ENCODE results near the gene OR10A3.
A peak's percentile ranks its signal among the peaks of the same experiment; 100 is the strongest.

Gene OR10A3

DNA sequence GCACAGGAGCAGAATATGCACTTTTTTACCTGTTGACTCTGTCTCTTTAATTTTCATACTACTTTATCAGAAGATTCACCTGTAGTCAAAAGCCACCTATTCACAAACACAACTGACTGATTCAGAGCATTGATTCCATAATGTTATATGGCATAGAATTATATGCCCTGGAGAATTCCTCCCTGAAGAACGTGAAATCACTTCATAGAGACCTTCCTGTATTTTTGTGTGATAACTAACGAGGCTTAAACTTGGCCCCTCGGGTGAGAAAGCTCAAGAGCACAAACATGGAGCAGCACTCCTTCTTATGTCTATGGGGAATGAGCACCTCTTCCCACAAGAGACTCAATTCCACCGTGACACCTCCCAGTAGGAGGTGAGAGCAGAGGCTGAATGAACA is 10.3 kb downstream of the OR10A3 start, which contains the start of gene OR10A6:
OR10A6 (minus strand) TSS at position 101 of the 400 bp plus-strand sequence. CDS start 2,606 bp downstream, outside the sequence.
- DNase-seq, result no peak

DNA sequence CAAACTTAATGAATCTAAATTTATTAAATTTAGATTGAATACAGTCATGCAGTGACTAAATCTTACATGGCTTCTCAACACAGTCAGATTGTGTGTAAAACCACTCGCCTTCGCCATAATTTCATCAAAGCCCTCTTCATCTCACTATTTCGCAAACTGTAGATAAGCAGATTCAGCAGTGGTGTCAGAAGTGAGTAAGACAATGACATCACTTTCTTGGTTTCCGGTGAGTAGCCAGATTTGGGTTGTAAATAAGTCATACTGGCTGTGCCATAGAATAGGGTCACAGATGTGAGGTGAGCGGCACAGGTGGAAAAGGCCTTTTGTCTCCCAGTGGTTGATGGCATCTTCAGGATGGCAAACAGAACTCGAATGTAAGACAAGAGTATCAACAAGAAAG is 13.9 kb downstream of the OR10A3 start:
- DNase-seq, result no peak

DNA sequence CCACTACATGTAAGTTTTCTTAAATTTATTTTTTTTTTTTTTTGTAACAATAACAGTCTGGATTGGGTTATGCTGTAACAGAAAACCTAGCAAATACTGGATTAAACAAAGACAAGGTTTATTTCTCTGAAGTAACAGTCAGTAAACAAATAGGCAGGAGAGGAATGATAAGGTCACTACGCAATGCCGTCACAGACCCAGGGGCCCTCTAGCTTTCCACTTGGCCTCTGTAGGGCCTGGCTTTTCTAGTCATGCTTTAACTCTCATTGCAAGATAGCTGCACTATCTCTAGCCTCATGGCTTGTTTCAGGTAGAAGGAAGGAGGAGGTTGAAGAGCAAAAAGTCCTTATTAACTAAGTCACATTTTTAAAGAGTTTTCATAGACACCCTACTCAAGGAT is 17.0 kb downstream of the OR10A3 start:
- DNase-seq, result no peak

DNA sequence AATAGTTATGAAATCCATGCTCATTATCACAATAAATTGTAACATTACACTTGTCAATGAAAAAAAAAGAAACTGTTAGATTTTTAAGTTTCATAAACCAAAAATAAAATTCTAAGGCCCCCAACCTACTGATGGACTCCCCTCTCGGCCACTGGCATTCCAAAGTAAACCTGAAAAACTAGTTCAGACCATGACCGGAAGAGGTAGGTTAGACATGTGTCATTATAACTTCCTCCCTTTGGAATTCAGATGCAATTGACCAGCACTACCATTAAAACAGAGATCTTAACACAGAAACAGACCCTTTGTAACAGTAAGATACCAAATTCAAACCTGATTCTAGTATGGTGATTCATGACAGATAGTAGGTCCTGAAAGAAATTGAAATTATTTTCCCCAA is 23.4 kb downstream of the OR10A3 start:
- DNase-seq, result no peak

DNA sequence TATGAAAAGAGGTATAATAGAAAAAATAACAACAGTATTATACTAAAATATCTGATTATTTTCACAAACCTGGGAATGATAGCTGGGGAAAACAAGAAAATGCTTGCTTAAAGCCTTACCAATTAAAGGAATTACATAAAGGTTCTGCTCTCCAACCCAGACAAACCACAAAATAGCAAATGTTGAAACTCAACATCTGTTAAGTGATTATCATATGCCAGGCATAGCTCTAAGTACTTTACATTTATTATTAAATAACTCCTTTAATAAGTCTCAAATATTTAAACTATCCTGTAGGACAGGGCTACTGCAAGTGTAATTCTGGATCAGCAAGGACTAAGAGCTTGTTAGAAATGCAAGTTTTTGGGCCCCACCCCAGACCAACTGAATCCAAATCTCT is 30.5 kb downstream of the OR10A3 start:
- DNase-seq, result no peak

DNA sequence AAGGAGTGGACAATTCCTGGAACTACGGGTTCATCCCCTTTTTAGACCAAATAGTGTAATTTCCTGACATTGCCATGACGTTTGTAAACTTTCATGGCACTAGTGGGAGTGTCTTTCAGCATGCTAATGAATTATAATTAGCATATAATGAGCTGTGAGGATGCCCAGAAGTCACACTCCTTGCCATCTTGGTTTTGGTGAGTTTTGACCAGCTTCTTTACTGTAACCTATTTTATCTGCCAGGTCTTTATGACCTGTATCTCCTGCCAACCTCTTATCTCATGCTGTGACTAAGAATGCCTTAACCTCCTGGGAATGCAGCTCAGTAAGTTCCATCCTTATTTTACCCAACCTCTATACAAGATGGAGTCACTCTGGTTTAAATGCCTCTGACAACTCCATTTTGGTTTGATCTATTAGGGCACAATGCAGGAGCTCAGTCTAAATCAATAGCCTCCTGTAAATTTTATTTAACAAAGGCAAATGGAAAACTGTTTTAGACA is 31.2 kb downstream of the OR10A3 start:
- DNase-seq, result no peak

DNA sequence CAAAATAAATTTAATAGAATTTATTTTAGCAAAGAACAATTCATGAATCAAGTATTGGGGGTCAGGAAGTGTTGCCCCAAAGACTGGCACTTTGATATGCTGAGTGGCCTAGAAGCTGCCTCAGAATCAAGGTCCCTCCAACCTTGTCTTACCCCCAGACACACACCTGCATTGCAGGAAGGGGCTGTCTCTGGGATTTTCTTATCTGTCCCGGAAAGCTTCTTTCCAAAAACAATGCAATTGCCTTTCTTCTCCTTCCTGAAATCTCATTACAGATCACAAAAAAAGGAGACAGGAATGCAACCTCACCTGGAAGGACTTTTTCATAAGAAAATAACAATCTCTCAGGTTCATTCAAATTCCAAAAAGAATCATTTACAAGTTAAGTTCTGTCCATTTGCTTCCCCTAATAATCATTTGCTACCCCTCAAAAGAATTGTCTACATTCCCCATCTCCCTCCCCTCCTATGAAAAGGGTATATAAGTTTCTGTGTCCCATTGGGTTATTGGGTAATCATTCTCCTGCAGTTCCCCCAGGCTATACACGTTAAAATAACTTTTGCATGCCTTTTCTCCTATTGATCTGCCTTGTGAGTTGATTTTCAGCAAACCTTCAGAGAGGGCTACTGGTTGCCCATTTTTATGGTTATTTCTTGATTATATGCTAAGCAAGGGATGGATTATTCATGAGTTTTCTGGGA is 31.8 kb downstream of the OR10A3 start:
- no peak for DNase-seq

DNA sequence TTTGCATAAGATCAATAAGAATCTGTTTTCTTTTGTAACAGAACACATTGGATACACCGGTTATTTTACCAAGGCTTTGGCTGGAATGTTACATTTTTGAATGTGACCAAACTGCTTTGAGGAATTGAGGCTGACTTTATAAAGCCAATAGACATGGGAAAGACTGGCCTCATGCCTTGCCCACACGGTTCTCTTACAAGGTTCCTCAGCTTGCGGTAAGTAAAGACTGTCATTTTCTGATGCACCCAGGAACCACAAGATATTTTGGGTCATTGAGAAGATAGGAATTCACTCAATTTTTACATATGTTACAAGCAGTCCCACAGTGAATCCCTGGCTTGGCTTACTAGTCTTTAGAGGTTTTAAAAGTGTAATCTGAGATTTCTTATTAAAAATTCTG is 34.4 kb downstream of the OR10A3 start:
- DNase-seq, result no peak

DNA sequence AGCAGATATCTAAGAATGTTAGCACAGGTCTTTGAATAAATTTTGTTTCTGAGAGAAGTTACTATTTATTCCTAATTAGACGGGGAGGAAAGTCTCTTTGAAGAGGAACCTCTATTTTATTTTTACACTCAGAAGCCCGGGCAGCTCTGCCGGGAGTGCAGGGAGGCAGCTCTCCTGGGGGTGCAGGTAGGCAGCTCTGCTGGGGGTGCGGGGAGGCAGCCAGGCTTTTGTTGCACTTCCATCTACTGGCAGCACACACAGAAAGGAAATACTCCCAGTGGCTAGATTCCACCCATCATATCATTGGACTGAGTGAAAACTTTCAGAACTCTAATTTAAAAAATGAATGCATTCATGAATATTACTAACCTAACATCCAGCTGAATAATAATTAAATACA is 35.0 kb downstream of the OR10A3 start:
- DNase-seq, result no peak

DNA sequence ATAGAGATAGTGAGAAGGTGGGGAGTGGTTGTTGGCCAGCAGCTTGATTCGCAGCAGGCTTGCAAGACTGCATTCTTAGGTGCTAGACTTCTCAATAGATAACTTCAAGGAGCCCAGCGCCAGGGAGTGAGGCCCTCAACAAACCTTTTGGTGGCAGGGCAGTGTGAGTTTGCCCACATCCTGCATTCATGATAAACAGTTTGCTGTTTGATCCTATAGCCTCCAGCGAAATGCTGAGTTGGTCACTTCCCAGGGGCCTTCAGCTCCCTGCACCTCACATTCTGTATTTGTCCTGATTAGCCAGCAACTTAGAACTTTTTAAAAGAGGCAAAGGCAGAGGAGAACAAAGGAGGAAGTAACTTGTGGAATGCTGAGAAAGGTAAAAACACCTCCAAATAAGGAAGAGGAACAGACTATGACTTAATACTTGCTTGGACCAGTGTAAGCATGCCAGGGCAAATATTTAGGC is 35.5 kb downstream of the OR10A3 start:
- no peak for DNase-seq

DNA sequence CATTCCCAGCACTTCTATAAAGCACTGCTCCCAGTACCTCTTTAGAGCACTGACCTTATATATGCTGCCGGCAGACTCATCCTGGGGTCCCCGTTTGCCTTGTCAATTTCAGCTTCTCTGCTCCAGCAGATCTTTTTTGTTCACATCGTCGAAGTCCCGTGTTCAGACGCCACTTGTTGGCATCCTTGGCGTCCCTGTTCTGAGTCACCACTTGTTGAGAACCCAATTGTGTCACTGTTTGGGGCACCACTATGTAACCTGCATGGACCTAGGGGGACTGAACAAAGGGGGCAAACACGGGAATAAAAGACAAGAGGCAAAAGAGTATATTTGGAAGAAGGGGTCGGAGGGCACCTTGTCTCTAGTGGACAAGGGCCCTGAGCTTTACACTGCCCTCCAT is 36.0 kb downstream of the OR10A3 start:
- no peak for DNase-seq

DNA sequence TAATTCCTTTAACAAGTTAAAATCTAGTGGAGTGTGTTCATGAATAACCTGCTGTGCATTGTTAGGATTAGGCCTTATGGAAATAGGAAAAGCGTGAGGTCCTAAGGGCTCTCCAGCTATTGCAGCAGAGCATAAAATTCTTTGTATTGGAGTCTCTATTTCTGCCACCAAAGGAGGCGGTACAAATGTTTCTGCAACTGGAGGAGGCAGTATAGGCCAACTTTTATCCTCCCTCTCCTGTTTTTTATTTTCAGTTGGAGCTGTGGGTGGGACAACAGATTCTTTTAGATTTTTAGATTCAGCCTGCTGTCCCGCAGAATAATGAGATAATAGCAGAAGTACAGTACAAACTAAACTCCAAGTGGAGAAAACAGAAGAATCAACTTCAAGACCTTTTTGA is 36.6 kb downstream of the OR10A3 start:
- DNase-seq, result no peak

DNA sequence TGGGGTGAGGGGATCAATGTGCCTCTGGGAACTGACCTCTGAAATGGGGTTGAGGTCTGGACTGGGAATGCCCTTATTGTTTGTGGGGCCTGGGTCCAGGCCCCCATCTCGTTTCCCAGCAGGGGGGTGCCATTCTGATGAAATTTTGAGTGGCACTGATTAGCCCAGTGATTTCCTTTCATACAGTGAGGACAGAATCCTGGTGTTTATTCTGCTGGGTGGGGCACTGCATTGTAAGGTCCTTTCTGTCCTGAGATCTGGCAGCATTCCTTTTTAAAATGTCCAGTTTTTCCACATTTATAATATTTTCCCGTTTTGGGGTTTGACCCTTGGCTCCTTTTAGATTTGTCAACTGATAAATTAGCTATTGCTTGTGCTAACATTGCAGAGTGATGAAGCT is 37.6 kb downstream of the OR10A3 start:
- DNase-seq, result no peak

DNA sequence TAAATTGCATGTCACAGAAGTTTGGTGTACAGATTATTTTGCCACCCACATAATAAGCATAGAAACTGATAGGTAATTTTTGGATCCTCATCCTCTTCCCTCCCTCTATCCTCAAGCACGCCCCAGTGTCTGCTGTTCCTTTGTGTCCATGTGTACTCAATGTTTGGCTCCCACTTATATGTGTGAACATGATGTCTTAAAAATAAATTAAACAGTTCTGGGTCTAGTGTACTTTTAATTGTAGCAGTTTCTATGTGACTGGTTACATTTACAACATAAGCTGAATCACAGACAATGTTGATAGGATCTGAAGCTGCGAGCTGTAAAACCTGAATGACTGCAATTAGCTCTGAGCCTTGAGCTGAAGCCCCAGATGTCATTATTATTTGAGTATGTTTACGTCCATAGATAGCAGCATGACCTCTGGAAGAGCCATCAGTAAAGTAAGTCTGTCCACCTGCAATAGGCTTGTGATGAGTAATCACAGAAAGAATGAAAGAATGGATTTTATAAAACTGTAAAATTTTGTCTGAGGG is 40.1 kb downstream of the OR10A3 start:
- DNase-seq, result no peak

DNA sequence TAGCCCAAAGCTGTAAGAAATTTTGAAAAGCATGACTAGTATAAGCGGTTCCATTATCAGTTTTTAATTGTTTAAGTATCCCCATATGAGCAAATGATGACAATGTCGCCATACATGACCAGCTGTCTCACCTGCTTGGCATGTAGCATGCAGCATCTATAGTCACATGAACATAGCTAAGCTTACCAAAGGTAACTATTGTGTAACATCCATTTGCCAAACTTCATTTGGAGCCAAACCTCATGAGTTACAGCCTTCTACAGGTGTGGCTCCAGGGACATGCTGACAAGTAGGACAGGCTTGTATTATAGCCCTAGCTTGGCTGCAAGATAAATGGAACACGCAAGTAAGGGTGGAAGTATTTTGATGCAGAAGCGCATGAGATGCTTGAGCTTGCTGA is 40.8 kb downstream of the OR10A3 start:
- DNase-seq, result no peak

DNA sequence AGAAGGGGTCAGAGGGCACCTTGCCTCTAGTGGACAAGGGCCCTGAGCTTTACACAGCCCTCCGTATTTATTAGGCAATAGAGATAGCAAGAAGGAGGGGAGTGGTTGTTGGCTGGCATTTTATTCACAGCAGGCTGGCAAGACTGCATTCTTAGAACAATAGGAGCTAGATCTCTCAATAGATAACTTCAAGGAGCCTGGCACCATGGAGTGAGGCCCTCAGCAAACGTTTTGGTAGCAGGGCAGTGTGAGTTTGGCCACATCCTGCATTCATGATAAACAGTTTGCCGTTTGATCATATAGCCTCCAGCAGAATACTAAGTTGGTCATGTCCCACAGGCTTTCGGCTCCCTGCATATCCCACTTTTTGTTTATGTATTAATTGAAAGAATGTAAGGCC is 42.1 kb downstream of the OR10A3 start:
- no peak for DNase-seq

DNA sequence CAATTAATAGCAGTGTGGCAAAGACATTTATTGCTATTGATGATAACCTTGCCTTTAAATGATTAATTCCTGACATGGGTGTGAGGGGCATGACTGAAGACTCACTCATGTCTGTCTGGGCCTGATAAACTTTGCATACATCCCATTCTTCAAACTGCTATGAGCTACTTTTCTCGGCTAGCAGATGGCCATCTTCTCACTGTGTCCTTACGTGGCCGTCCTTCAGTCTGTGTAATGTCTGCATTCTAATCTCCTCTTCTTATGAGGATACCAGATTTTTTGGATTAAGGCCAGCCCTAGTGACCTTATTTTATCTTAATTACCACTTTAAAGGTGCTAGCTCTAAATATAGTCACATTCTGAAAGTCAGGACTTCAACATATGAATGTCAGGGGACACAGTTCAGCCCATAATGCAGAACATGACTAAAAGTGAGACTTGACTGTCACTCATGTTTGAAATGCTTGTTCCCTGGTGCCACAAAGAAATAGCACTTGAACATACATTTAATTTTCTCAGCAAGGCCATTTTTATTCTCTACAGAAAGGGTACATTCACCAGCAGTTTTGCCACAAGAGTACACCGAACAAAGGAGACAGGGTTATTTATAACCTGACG is 42.7 kb downstream of the OR10A3 start:
- DNase-seq, result no peak

DNA sequence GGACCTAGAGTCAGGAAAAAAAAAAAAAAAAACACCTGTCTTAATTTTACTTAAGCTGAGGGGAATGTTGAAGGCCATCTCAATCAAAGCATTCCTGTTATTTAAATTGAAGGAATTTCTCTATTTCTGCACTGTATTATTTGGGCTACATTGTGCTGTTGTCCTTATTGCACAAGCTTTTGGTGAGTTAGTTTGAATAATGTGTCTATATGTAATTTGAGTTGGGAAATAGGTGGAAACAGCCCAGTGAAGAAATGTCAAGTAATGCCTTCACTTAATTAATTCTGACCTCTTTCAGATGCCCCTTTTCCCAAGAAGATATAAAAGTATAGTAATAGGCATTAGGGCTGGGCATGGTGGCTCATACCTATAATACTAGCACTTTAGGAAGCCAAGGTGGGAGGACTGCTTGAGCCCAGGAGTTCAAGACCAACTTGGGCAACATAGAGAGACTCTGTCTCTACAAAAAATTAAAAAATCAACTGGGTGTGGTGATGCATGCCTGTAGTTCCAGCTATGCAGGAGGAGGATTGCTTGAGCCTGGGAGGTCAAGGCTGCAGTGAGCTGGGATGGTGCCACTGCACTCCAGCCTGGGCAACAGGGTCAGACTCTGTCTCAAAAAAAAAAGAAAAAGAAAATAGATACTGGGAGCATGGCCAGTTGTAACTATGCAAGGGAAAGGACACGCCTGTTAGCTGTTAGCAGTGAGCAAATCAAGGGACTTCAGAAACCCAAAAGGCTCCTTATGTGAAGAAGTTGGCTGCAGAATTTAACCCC is 45.3 kb downstream of the OR10A3 start:
- DNase-seq, result no peak

DNA sequence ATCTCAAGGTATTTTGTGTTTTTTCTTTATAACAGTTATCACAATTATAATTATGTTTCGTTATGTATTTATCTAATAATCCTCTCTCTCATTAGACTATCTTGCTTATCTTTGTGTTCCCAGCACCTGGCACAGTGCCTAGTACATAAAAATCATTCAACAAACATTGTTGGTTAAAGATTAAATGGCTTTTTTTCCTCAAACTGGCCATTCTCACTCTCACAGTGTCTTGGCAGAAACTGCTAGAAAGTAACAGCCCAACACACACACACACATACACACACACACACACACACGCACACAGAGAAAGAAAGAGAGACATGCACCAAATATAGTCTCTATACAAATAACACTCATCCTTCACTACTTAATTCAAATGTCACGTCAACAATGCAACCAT is 47.3 kb downstream of the OR10A3 start:
- no peak for DNase-seq

DNA sequence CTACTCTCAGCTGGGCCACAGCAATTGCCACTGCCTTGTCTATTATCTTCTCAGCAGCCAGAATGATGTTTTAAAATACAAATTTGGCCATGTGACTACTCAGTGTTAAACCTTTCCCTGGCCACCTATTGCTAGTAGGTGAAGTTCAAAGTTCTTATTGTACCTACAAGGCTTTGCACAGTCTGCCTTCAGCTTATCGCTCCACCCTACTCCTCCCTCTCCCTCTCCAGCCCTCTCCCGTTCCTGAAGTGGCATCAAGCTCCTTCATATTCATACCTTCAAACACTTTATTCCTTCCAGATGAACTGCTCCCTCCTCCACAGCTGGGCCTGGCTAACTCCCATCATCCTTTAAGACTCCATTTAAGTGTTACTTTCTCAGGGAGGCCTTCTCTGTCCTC is 47.7 kb downstream of the OR10A3 start:
- no peak for DNase-seq

DNA sequence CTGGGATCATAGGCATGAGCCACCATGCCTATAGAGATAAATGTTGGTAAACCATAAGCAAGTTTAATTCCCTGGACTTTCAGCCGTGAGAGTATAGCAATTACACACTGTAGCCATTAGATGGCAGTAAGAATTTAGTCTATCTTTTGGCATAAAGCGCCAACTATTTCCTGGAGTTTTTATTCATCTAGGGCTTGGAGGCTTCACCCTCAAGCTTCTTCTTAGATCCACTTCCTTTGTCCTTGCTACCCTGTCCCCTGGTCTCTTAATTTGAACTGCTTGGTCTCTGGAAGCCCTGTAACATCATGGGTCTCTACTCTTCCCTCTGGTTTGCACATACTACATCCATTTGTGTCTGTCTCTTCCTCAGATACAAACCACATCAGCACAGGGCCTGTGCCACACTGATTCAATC is 48.7 kb downstream of the OR10A3 start:
- peak; percentile 60 for DNase-seq

DNA sequence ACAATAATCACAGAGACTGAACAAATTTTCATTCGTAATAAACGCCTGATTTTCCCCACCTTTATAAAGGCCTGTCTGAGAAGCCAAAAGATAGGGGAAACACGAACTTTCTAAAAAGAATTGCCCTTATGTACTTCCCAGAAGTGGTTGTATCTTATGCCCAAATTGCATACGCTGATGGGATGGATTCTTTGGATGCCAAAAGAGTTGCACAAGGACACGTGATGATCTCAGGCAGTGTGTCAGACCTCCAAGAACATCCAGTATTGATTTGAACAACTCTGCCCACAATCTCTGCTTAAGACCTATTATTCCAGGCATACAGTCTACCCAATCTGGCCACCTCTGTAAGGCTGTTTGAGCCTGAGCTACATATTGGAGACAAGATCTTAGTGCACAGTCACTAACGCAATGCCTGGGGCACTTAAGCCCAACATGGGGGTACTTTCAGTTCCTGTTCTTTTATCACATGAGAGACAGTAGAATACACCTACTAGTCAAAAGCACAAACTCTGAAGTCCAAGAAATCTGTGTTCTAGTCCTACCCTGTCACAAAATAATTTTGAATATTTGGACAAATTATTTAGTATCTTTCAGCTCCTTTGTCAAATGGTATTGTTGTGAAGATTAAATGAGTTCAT is 49.3 kb downstream of the OR10A3 start:
- no peak for DNase-seq
